ENCODE measurements around the gene TMEM14B. TPM values are rescaled to one million over a fixed set of nuclear protein-coding genes. Genes with fewer than 3 reads are reported as not detected.
"Not testable (repeated sequence)": the region's sequence is repeated elsewhere in the genome, so short reads cannot be mapped to it uniquely, and the experiment has no call there.

Gene TMEM14B
- total and polyA plus RNA-seq, 2 donors = 86.3 to 95.4 TPM

GRCh38 chr6:10736731-10737130 lies 10.9 kb upstream of the TMEM14B start:
- no peaks in the 10 kb centered on the region for H3K9me3 ChIP-seq (ENCODE audit: control insufficient read depth in 2 of 2, insufficient read depth in 1 of 2, low read length in 1 of 2)
- peaks cover 0 to 5% of the 10 kb centered on the region in 2 donors for H3K4me1 ChIP-seq (ENCODE audit: control insufficient read depth in 2 of 2, insufficient read depth in 2 of 2, low read length in 2 of 2)
- 94% methylated on average over 2 of the region's 2 CpGs for WGBS

GRCh38 chr6:10740061-10740460 lies 7.5 kb upstream of the TMEM14B start:
- Histone ChIP-seq H3K9me3 (ENCODE audit: control insufficient read depth in 2 of 2, insufficient read depth in 1 of 2, low read length in 1 of 2) (no peaks in the 10 kb centered on the region), H3K27ac (ENCODE audit: low read depth in 1 of 2, low read length in 1 of 2) (no peak overlapping the region), H3K4me3 (ENCODE audit: low read length in 2 of 2) (no peak overlapping the region), H3K27me3 (ENCODE audit: control insufficient read depth in 2 of 2, insufficient read depth in 1 of 2, low read length in 1 of 2) (no peaks in the 10 kb centered on the region), H3K4me1 (ENCODE audit: control insufficient read depth in 2 of 2, insufficient read depth in 2 of 2, low read length in 2 of 2) (no peaks in the 10 kb centered on the region), H3K36me3 (ENCODE audit: control insufficient read depth in 2 of 2, insufficient read depth in 2 of 2, low read length in 1 of 2) (peaks cover 0 to 3% of the 10 kb centered on the region in 2 donors)
- no peak for DNase-seq (ENCODE audit: low read depth in 6 of 9, low spot score in 9 of 9)

More at GRCh38 chr6:10736731-10737130, 10.9 kb upstream of the TMEM14B start:
- no peaks in the 10 kb centered on the region for H3K27me3 ChIP-seq (ENCODE audit: control insufficient read depth in 2 of 2, insufficient read depth in 1 of 2, low read length in 1 of 2)
- H3K36me3 ChIP-seq (ENCODE audit: control insufficient read depth in 2 of 2, insufficient read depth in 2 of 2, low read length in 1 of 2) = peaks cover 0 to 2% of the 10 kb centered on the region in 2 donors
- H3K4me3 ChIP-seq (ENCODE audit: low read length in 2 of 2) = no peak overlapping the region
- DNase-seq (ENCODE audit: low read depth in 6 of 9, low spot score in 9 of 9) = no peak
- H3K27ac ChIP-seq (ENCODE audit: low read depth in 1 of 2, low read length in 1 of 2) = no peak overlapping the region

GRCh38 chr6:10741643-10742042 lies 6.0 kb upstream of the TMEM14B start:
- H3K27me3 ChIP-seq (ENCODE audit: control insufficient read depth in 2 of 2, insufficient read depth in 1 of 2, low read length in 1 of 2); DNase-seq (ENCODE audit: low read depth in 6 of 9, low spot score in 9 of 9); H3K4me3 ChIP-seq (ENCODE audit: low read length in 2 of 2); H3K36me3 ChIP-seq (ENCODE audit: control insufficient read depth in 2 of 2, insufficient read depth in 2 of 2, low read length in 1 of 2); H3K4me1 ChIP-seq (ENCODE audit: control insufficient read depth in 2 of 2, insufficient read depth in 2 of 2, low read length in 2 of 2); H3K27ac ChIP-seq (ENCODE audit: low read depth in 1 of 2, low read length in 1 of 2); H3K9me3 ChIP-seq (ENCODE audit: control insufficient read depth in 2 of 2, insufficient read depth in 1 of 2, low read length in 1 of 2): not testable (repeated sequence)
- WGBS = 98% methylated on average over 4 of the region's 4 CpGs

GRCh38 chr6:10742251-10742650 lies 5.4 kb upstream of the TMEM14B start:
- DNase-seq (ENCODE audit: low read depth in 6 of 9, low spot score in 9 of 9) = no peak
- H3K4me3 ChIP-seq (ENCODE audit: low read length in 2 of 2) = no peak overlapping the region
- H3K9me3 ChIP-seq (ENCODE audit: control insufficient read depth in 2 of 2, insufficient read depth in 1 of 2, low read length in 1 of 2) = no peaks in the 10 kb centered on the region
- H3K4me1 ChIP-seq (ENCODE audit: control insufficient read depth in 2 of 2, insufficient read depth in 2 of 2, low read length in 2 of 2) = peaks cover 9% of the 10 kb centered on the region in 2 donors
- H3K27ac ChIP-seq (ENCODE audit: low read depth in 1 of 2, low read length in 1 of 2) = no peak overlapping the region
- no peaks in the 10 kb centered on the region for H3K27me3 ChIP-seq (ENCODE audit: control insufficient read depth in 2 of 2, insufficient read depth in 1 of 2, low read length in 1 of 2)
- 98% methylated on average over 12 of the region's 12 CpGs for WGBS
- peaks cover 0 to 3% of the 10 kb centered on the region in 2 donors for H3K36me3 ChIP-seq (ENCODE audit: control insufficient read depth in 2 of 2, insufficient read depth in 2 of 2, low read length in 1 of 2)

GRCh38 chr6:10743515-10743914 lies 4.1 kb upstream of the TMEM14B start:
- peaks cover 14 to 15% of the 10 kb centered on the region in 2 donors for H3K4me1 ChIP-seq (ENCODE audit: control insufficient read depth in 2 of 2, insufficient read depth in 2 of 2, low read length in 2 of 2)
- no peak for DNase-seq (ENCODE audit: low read depth in 6 of 9, low spot score in 9 of 9)
- 89% methylated on average over 6 of the region's 6 CpGs for WGBS
- no peak overlapping the region for H3K4me3 ChIP-seq (ENCODE audit: low read length in 2 of 2)
- peaks cover 0 to 3% of the 10 kb centered on the region in 2 donors for H3K36me3 ChIP-seq (ENCODE audit: control insufficient read depth in 2 of 2, insufficient read depth in 2 of 2, low read length in 1 of 2)
- H3K9me3 ChIP-seq (ENCODE audit: control insufficient read depth in 2 of 2, insufficient read depth in 1 of 2, low read length in 1 of 2) = no peaks in the 10 kb centered on the region
- no peak overlapping the region for H3K27ac ChIP-seq (ENCODE audit: low read depth in 1 of 2, low read length in 1 of 2)
- H3K27me3 ChIP-seq (ENCODE audit: control insufficient read depth in 2 of 2, insufficient read depth in 1 of 2, low read length in 1 of 2) = no peaks in the 10 kb centered on the region

GRCh38 chr6:10745116-10745515 lies 2.5 kb upstream of the TMEM14B start:
- Histone ChIP-seq H3K27ac (ENCODE audit: low read depth in 1 of 2, low read length in 1 of 2) (no peak overlapping the region), H3K4me1 (ENCODE audit: control insufficient read depth in 2 of 2, insufficient read depth in 2 of 2, low read length in 2 of 2) (peaks cover 22 to 27% of the 10 kb centered on the region in 2 donors), H3K4me3 (ENCODE audit: low read length in 2 of 2) (no peak overlapping the region), H3K27me3 (ENCODE audit: control insufficient read depth in 2 of 2, insufficient read depth in 1 of 2, low read length in 1 of 2) (no peaks in the 10 kb centered on the region), H3K36me3 (ENCODE audit: control insufficient read depth in 2 of 2, insufficient read depth in 2 of 2, low read length in 1 of 2) (peaks cover 8 to 10% of the 10 kb centered on the region in 2 donors), H3K9me3 (ENCODE audit: control insufficient read depth in 2 of 2, insufficient read depth in 1 of 2, low read length in 1 of 2) (no peaks in the 10 kb centered on the region)
- WGBS = 96% methylated on average over 5 of the region's 5 CpGs
- DNase-seq (ENCODE audit: low read depth in 6 of 9, low spot score in 9 of 9) = no peak

GRCh38 chr6:10746915-10747250 lies 722 bp upstream of the TMEM14B start:
- DNase-seq (ENCODE audit: low read depth in 6 of 9, low spot score in 9 of 9) = no peak
- Histone ChIP-seq H3K27ac (ENCODE audit: low read depth in 1 of 2, low read length in 1 of 2) (peak overlapping the region; percentile 69 to 80), H3K4me3 (ENCODE audit: low read length in 2 of 2) (peak overlapping the region; percentile 60 to 84), H3K4me1 (ENCODE audit: control insufficient read depth in 2 of 2, insufficient read depth in 2 of 2, low read length in 2 of 2) (peaks cover 22 to 27% of the 10 kb centered on the region in 2 donors), H3K9me3 (ENCODE audit: control insufficient read depth in 2 of 2, insufficient read depth in 1 of 2, low read length in 1 of 2) (no peaks in the 10 kb centered on the region), H3K36me3 (ENCODE audit: control insufficient read depth in 2 of 2, insufficient read depth in 2 of 2, low read length in 1 of 2) (peaks cover 18 to 20% of the 10 kb centered on the region in 2 donors), H3K27me3 (ENCODE audit: control insufficient read depth in 2 of 2, insufficient read depth in 1 of 2, low read length in 1 of 2) (no peaks in the 10 kb centered on the region)
- WGBS = 51% methylated on average over 9 of the region's 9 CpGs

GRCh38 chr6:10749734-10750133 lies 2.1 kb downstream of the TMEM14B start:
- H3K36me3 ChIP-seq (ENCODE audit: control insufficient read depth in 2 of 2, insufficient read depth in 2 of 2, low read length in 1 of 2) = peaks cover 40 to 41% of the 10 kb centered on the region in 2 donors

GRCh38 chr6:10750568-10750967 lies 3.0 kb downstream of the TMEM14B start:
- H3K4me1 ChIP-seq (ENCODE audit: control insufficient read depth in 2 of 2, insufficient read depth in 2 of 2, low read length in 2 of 2) = peaks cover 22 to 27% of the 10 kb centered on the region in 2 donors
- H3K9me3 ChIP-seq (ENCODE audit: control insufficient read depth in 2 of 2, insufficient read depth in 1 of 2, low read length in 1 of 2); H3K4me3 ChIP-seq (ENCODE audit: low read length in 2 of 2); DNase-seq (ENCODE audit: low read depth in 6 of 9, low spot score in 9 of 9); H3K27me3 ChIP-seq (ENCODE audit: control insufficient read depth in 2 of 2, insufficient read depth in 1 of 2, low read length in 1 of 2); H3K27ac ChIP-seq (ENCODE audit: low read depth in 1 of 2, low read length in 1 of 2): not testable (repeated sequence)
- H3K36me3 ChIP-seq (ENCODE audit: control insufficient read depth in 2 of 2, insufficient read depth in 2 of 2, low read length in 1 of 2) = peaks cover 46% of the 10 kb centered on the region in 2 donors
- 97% methylated on average over 6 of the region's 6 CpGs for WGBS

More at GRCh38 chr6:10749734-10750133, 2.1 kb downstream of the TMEM14B start:
- no peak for DNase-seq (ENCODE audit: low read depth in 6 of 9, low spot score in 9 of 9)
- Histone ChIP-seq H3K27me3 (ENCODE audit: control insufficient read depth in 2 of 2, insufficient read depth in 1 of 2, low read length in 1 of 2) (no peaks in the 10 kb centered on the region), H3K4me3 (ENCODE audit: low read length in 2 of 2) (no peak overlapping the region), H3K9me3 (ENCODE audit: control insufficient read depth in 2 of 2, insufficient read depth in 1 of 2, low read length in 1 of 2) (no peaks in the 10 kb centered on the region), H3K27ac (ENCODE audit: low read depth in 1 of 2, low read length in 1 of 2) (no peak overlapping the region), H3K4me1 (ENCODE audit: control insufficient read depth in 2 of 2, insufficient read depth in 2 of 2, low read length in 2 of 2) (peaks cover 22 to 27% of the 10 kb centered on the region in 2 donors)
- WGBS = 97% methylated on average over 2 of the region's 2 CpGs

- H3K9me3 ChIP-seq (ENCODE audit: control insufficient read depth in 2 of 2, insufficient read depth in 1 of 2, low read length in 1 of 2); H3K27ac ChIP-seq (ENCODE audit: low read depth in 1 of 2, low read length in 1 of 2); DNase-seq (ENCODE audit: low read depth in 6 of 9, low spot score in 9 of 9); H3K4me3 ChIP-seq (ENCODE audit: low read length in 2 of 2); H3K27me3 ChIP-seq (ENCODE audit: control insufficient read depth in 2 of 2, insufficient read depth in 1 of 2, low read length in 1 of 2): not testable (repeated sequence)
- Histone ChIP-seq H3K4me1 (ENCODE audit: control insufficient read depth in 2 of 2, insufficient read depth in 2 of 2, low read length in 2 of 2) (peaks cover 18 to 22% of the 10 kb centered on the region in 2 donors), H3K36me3 (ENCODE audit: control insufficient read depth in 2 of 2, insufficient read depth in 2 of 2, low read length in 1 of 2) (peaks cover 53 to 55% of the 10 kb centered on the region in 2 donors)
- WGBS = 96% methylated on average over 5 of the region's 5 CpGs
Measured at GRCh38 chr6:10751757-10752156, 4.2 kb downstream of the TMEM14B start.
